Liver (tissue), 3 donors: ENCODE data around the gene SHC1.

Experiments used
- EGR1 ChIP-seq, 2 donors: IDR thresholded peaks; 2 replicates each; pipeline ENCODE4 v1.6.1; 2016 to 2018; ENCODE audit warnings: antibody characterized with exemption in 2 of 2, low read depth in 2 of 2
- HNF4A ChIP-seq, 2 donors: conservative IDR thresholded peaks; 2 replicates each; pipeline ENCODE4 v1.6.1; 2016; ENCODE audit warnings: antibody characterized with exemption in 2 of 2, mild to moderate bottlenecking in 2 of 2
- SP1 ChIP-seq: IDR thresholded peaks from 2 replicates; pipeline ENCODE4 v1.6.1; 2018; ENCODE audit warnings: antibody characterized with exemption, mild to moderate bottlenecking
- TAF1 ChIP-seq: conservative IDR thresholded peaks from 2 replicates; pipeline ENCODE4 v1.6.1; 2016; ENCODE audit warnings: antibody characterized with exemption, mild to moderate bottlenecking
- TF ChIP-seq, protein P1 (sequence below): fragments of 150-350 bp; IDR thresholded peaks from 2 replicates; pipeline ENCODE4 v1.5.1; 2017; ENCODE audit warnings: improper control_type of control experiment, low read depth, low read length; ENCODE audit not compliant: missing input control
- donor health status: healthy.
- donor health status: healthy.

GRCh38 chr1:154982897-154983648 is 12.5 kb upstream of the SHC1 start, which contains the start of gene FLAD1:
- TF ChIP-seq SP1 (peak; percentile 99), TAF1 (no peak), HNF4A (conservative IDR thresholded peaks at IDR 0.05) (peak; percentile 52 to 55), EGR1 (IDR thresholded peaks at IDR 0.05; ENCODE audit: low read depth in 2 of 2) (peak; percentile 50 to 70)
- TF ChIP-seq, protein P1, sequence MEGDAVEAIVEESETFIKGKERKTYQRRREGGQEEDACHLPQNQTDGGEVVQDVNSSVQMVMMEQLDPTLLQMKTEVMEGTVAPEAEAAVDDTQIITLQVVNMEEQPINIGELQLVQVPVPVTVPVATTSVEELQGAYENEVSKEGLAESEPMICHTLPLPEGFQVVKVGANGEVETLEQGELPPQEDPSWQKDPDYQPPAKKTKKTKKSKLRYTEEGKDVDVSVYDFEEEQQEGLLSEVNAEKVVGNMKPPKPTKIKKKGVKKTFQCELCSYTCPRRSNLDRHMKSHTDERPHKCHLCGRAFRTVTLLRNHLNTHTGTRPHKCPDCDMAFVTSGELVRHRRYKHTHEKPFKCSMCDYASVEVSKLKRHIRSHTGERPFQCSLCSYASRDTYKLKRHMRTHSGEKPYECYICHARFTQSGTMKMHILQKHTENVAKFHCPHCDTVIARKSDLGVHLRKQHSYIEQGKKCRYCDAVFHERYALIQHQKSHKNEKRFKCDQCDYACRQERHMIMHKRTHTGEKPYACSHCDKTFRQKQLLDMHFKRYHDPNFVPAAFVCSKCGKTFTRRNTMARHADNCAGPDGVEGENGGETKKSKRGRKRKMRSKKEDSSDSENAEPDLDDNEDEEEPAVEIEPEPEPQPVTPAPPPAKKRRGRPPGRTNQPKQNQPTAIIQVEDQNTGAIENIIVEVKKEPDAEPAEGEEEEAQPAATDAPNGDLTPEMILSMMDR: peak; percentile 1
